OCI-M2 (cell line): Measurements from ENCODE around the gene DPPA4.

Experiments
- DNase-seq: peaks from one replicate; lab custom pipeline; 2025; ENCODE audit not compliant: unreplicated experiment; lab: John Stamatoyannopoulos, UW

DPPA4 gene

GRCh38 chr3:109339197-109339596 is 1.9 kb upstream of the DPPA4 start:
- no peak for DNase-seq

GRCh38 chr3:109338322-109338721 is 976 bp upstream of the DPPA4 start:
- no peak for DNase-seq

- no peak for DNase-seq
Observed at GRCh38 chr3:109336291-109336861, 970 bp downstream of the DPPA4 start.

GRCh38 chr3:109334572-109334971 is 2.8 kb downstream of the DPPA4 start:
- DNase-seq, result no peak

GRCh38 chr3:109331692-109332091 is 5.7 kb downstream of the DPPA4 start:
- no peak for DNase-seq

GRCh38 chr3:109330405-109330804 is 6.9 kb downstream of the DPPA4 start:
- no peak for DNase-seq

GRCh38 chr3:109328202-109328601 is 9.1 kb downstream of the DPPA4 start:
- no peak for DNase-seq

- no peak for DNase-seq
Observed at GRCh38 chr3:109325657-109326056, 11.7 kb downstream of the DPPA4 start.

GRCh38 chr3:109325109-109325508 is 12.2 kb downstream of the DPPA4 start:
- DNase-seq, result no peak

GRCh38 chr3:109316162-109316730 is 21.1 kb downstream of the DPPA4 start, which contains the start of gene DPPA2:
TSS of gene DPPA2 (minus strand) at chr3:109316517. CDS start at chr3:109314542, 1,975 bp downstream.
- DNase-seq, result no peak

GRCh38 chr3:109313061-109313460 is 24.3 kb downstream of the DPPA4 start:
- DNase-seq, result no peak

- no peak for DNase-seq
Observed at GRCh38 chr3:109297496-109297895, 39.9 kb downstream of the DPPA4 start.

- no peak for DNase-seq
Observed at GRCh38 chr3:109284071-109284470, 53.3 kb downstream of the DPPA4 start.

- DNase-seq, result no peak
Observed at GRCh38 chr3:109278546-109278945, 58.8 kb downstream of the DPPA4 start.

- DNase-seq, result no peak
Observed at GRCh38 chr3:109278141-109278540, 59.2 kb downstream of the DPPA4 start.
